IMR-90 (cell line): Measurements from ENCODE around the gene RNU6-9. TPM values are rescaled to one million over a fixed set of nuclear protein-coding genes. Genes with fewer than 3 reads are reported as not detected.

Experiments
- ATAC-seq: fragments of 200-7000 bp; cut with Tn5 transposase; 2 replicates; pipeline ENCODE4 v1.9.1; 2020; ENCODE audit warnings: low read depth, mild to moderate bottlenecking, moderate library complexity
- BruUV-seq: library from RNA; stranded (reverse); fragments of 400-500 nt; replicated peaks from 2 replicates; lab custom pipeline; 2021; lab: Mats Ljungman, UMichigan
- CTCF ChIA-PET: fragments of 300-600 bp; formaldehyde crosslinking; extraction: SDS; loops from one replicate; lab custom pipeline; 2021; ENCODE audit warnings: antibody characterized with exemption; lab: Yijun Ruan, JAX
- POLR2A ChIA-PET: fragments of 300-600 bp; sonication (Branson Sonifier 250); formaldehyde crosslinking; loops from one replicate; lab custom pipeline; 2022; ENCODE audit warnings: antibody characterized with exemption; ENCODE audit not compliant: unreplicated experiment; lab: Charles Lee
- DNase-seq: peaks from one replicate; pipeline ENCODE4 v3.0.0; 2013
- H2AFZ ChIP-seq: replicated peaks from 2 replicates; pipeline ENCODE3; 2013; ENCODE audit warnings: low read length, mild to moderate bottlenecking; ENCODE audit not compliant: poor library complexity
- H2AK5ac ChIP-seq: 2 replicates; pipeline ENCODE4 v1.6.1; 2013; ENCODE audit warnings: low read depth, low read length, inconsistent platforms
- H2AK9ac ChIP-seq: replicated peaks from 2 replicates; pipeline ENCODE3; 2013; ENCODE audit warnings: mild to moderate bottlenecking, low read depth, low read length, moderate library complexity; ENCODE audit not compliant: poor library complexity
- H2BK120ac ChIP-seq: 2 replicates; pipeline ENCODE4 v1.6.1; 2013; ENCODE audit warnings: low read depth, low read length, inconsistent platforms
- H2BK15ac ChIP-seq: 3 replicates; pipeline ENCODE4 v1.6.1; 2013; ENCODE audit warnings: low read depth, low read length, inconsistent platforms
- H2BK20ac ChIP-seq: 2 replicates; pipeline ENCODE4 v1.6.1; 2013; ENCODE audit warnings: low read depth, mild to moderate bottlenecking, inconsistent platforms, low read length, moderate library complexity
- H2BK5ac ChIP-seq: 2 replicates; pipeline ENCODE4 v1.6.1; 2013; ENCODE audit warnings: mild to moderate bottlenecking, low read depth, low read length, inconsistent platforms; ENCODE audit not compliant: poor library complexity, severe bottlenecking
- H3K14ac ChIP-seq: replicated peaks from 2 replicates; pipeline ENCODE4 v1.6.1; 2013; ENCODE audit warnings: low read depth, low read length, inconsistent platforms
- H3K18ac ChIP-seq: 2 replicates; pipeline ENCODE4 v1.6.1; 2013; ENCODE audit warnings: low read depth, low read length, control low read depth
- H3K23ac ChIP-seq: 2 replicates; pipeline ENCODE4 v1.6.1; 2013; ENCODE audit warnings: low read depth, low read length, inconsistent platforms
- H3K27ac ChIP-seq: 2 replicates; pipeline ENCODE4 v1.5.1; 2013; ENCODE audit warnings: mild to moderate bottlenecking, control low read depth, low read length; ENCODE audit not compliant: insufficient read depth
- H3K27me3 ChIP-seq: 2 replicates; pipeline ENCODE4 v1.6.1; 2013; ENCODE audit warnings: low read length; ENCODE audit not compliant: control insufficient read depth, insufficient read depth
- H3K36me3 ChIP-seq: 2 replicates; pipeline ENCODE4 v1.6.1; 2013; ENCODE audit warnings: low read length, mixed read lengths; ENCODE audit not compliant: control insufficient read depth, insufficient read depth
- H3K4ac ChIP-seq: 2 replicates; pipeline ENCODE4 v1.6.1; 2013; ENCODE audit warnings: low read depth, low read length, inconsistent platforms
- H3K4me1 ChIP-seq: 2 replicates; pipeline ENCODE4 v1.6.1; 2013; ENCODE audit warnings: low read length, mixed read lengths; ENCODE audit not compliant: control insufficient read depth, insufficient read depth
- H3K4me2 ChIP-seq: 2 replicates; pipeline ENCODE4 v1.6.1; 2013; ENCODE audit warnings: low read depth, mild to moderate bottlenecking, control low read depth, low read length, moderate library complexity
- H3K4me3 ChIP-seq: 2 replicates; pipeline ENCODE4 v1.5.1; 2013; ENCODE audit warnings: low read depth, mild to moderate bottlenecking, control low read depth, low read length, moderate library complexity; ENCODE audit not compliant: insufficient read depth
- H3K56ac ChIP-seq: 2 replicates; pipeline ENCODE4 v1.6.1; 2013; ENCODE audit warnings: low read length, inconsistent platforms; ENCODE audit not compliant: insufficient read depth; ENCODE audit errors: extremely low read depth
- H3K79me1 ChIP-seq, 2 experiments: 2 replicates each; pipeline ENCODE4 v1.6.1; 2013; ENCODE audit warnings: low read length in 2 of 2, inconsistent platforms in 1 of 2, low read depth in 1 of 2
- H3K9ac ChIP-seq: 2 replicates; pipeline ENCODE4 v1.6.1; 2013; ENCODE audit warnings: low read depth, low read length, control low read depth
- H3K9me1 ChIP-seq: 2 replicates; pipeline ENCODE4 v1.6.1; 2013; ENCODE audit warnings: low read length, inconsistent platforms; ENCODE audit not compliant: insufficient read depth
- H3K9me3 ChIP-seq: 2 replicates; pipeline ENCODE4 v1.6.1; 2013; ENCODE audit warnings: low read length; ENCODE audit not compliant: control insufficient read depth, insufficient read depth
- H4K20me1 ChIP-seq: 2 replicates; pipeline ENCODE4 v1.6.1; 2013; ENCODE audit warnings: low read length, inconsistent platforms; ENCODE audit not compliant: insufficient read depth
- H4K5ac ChIP-seq: 2 replicates; pipeline ENCODE4 v1.6.1; 2013; ENCODE audit warnings: mild to moderate bottlenecking, low read depth, low read length, control low read depth
- H4K8ac ChIP-seq, 2 experiments: 2 replicates each; pipeline ENCODE4 v1.6.1; 2013; ENCODE audit warnings: low read depth in 2 of 2, low read length in 2 of 2, control low read depth in 1 of 2, inconsistent platforms in 1 of 2
- H4K91ac ChIP-seq: 2 replicates; pipeline ENCODE4 v1.6.1; 2013; ENCODE audit warnings: low read depth, low read length, inconsistent platforms; ENCODE audit not compliant: insufficient read depth
- BHLHE40 ChIP-seq: fragments of 150-350 bp; IDR thresholded peaks from 2 replicates; pipeline ENCODE4 v1.6.1; 2016; ENCODE audit warnings: mild to moderate bottlenecking, low read depth, low read length
- CEBPB ChIP-seq: IDR thresholded peaks from 2 replicates; pipeline ENCODE4 v1.6.1; 2012; ENCODE audit warnings: low read depth, low read length, improper control_type of control experiment
- CHD1 ChIP-seq: IDR thresholded peaks from 2 replicates; pipeline ENCODE4 v1.6.1; 2012; ENCODE audit warnings: low read depth, low read length, improper control_type of control experiment
- CTCF ChIP-seq: conservative IDR thresholded peaks from 2 replicates; pipeline ENCODE4 v1.5.1; 2012; ENCODE audit warnings: mild to moderate bottlenecking, low read depth, low read length, improper control_type of control experiment
- ELK1 ChIP-seq: fragments of 150-350 bp; IDR thresholded peaks from 2 replicates; pipeline ENCODE4 v1.6.1; 2016; ENCODE audit warnings: low read depth, mild to moderate bottlenecking, low read length, moderate library complexity, borderline replicate concordance
- FOS ChIP-seq: fragments of 150-350 bp; IDR thresholded peaks from 2 replicates; pipeline ENCODE4 v1.6.1; 2016; ENCODE audit warnings: low read depth, low read length
- MAFK ChIP-seq: IDR thresholded peaks from 2 replicates; pipeline ENCODE4 v1.6.1; 2012; ENCODE audit warnings: low read depth, low read length, improper control_type of control experiment
- MAZ ChIP-seq: IDR thresholded peaks from 2 replicates; pipeline ENCODE4 v1.6.1; 2012; ENCODE audit warnings: low read depth, mild to moderate bottlenecking, low read length, improper control_type of control experiment, moderate library complexity, borderline replicate concordance
- MXI1 ChIP-seq: IDR thresholded peaks from 2 replicates; pipeline ENCODE4 v1.6.1; 2012; ENCODE audit warnings: low read depth, mild to moderate bottlenecking, low read length, moderate library complexity, borderline replicate concordance
- NFE2L2 ChIP-seq: fragments of 150-350 bp; IDR thresholded peaks from 2 replicates; pipeline ENCODE4 v1.6.1; 2016; ENCODE audit warnings: low read depth, mild to moderate bottlenecking, low read length
- POLR2A ChIP-seq: IDR thresholded peaks from 2 replicates; pipeline ENCODE4 v1.6.1; 2012; ENCODE audit warnings: mild to moderate bottlenecking, low read depth, low read length
- RAD21 ChIP-seq: IDR thresholded peaks from 2 replicates; pipeline ENCODE4 v1.6.1; 2012; ENCODE audit warnings: low read length, improper control_type of control experiment
- RCOR1 ChIP-seq: IDR thresholded peaks from 2 replicates; pipeline ENCODE4 v1.6.1; 2012; ENCODE audit warnings: mild to moderate bottlenecking, low read length, improper control_type of control experiment; ENCODE audit not compliant: insufficient replicate concordance
- RFX5 ChIP-seq: IDR thresholded peaks from 2 replicates; pipeline ENCODE4 v1.8.0; 2012; ENCODE audit warnings: low read depth, mild to moderate bottlenecking, low read length, moderate library complexity
- SMC3 ChIP-seq: fragments of 150-350 bp; IDR thresholded peaks from 2 replicates; pipeline ENCODE4 v1.6.1; 2016; ENCODE audit warnings: low read depth, mild to moderate bottlenecking, antibody characterized with exemption, low read length, moderate library complexity
- USF2 ChIP-seq: fragments of 150-350 bp; IDR thresholded peaks from 2 replicates; pipeline ENCODE4 v1.6.1; 2017; ENCODE audit warnings: mild to moderate bottlenecking, antibody characterized with exemption, low read length, low read depth
- WGBS, 2 experiments: methylation state at CpG; one replicate each; pipeline versions ENCODE4 v1.1.5 to v1.1.7; 2013; ENCODE audit warnings: missing lambda C conversion rate in 2 of 2; ENCODE audit not compliant: insufficient read length in 1 of 2; ENCODE audit errors: extremely low coverage in 2 of 2; 5-methylcytosine and 5-hydroxymethylcytosine counted together
- dilution Hi-C: fragments of 300-500 bp; cut with HindIII; formaldehyde crosslinking; loops from one replicate; pipeline ENCODE4 v1.14.3; 2018; ENCODE audit warnings: low sequenced_read_pairs; ENCODE audit not compliant: unreplicated experiment
- in situ Hi-C: fragments of 300-500 bp; cut with MboI; formaldehyde crosslinking; loops from 3 replicates; pipeline ENCODE4 v1.14.3; 2019; ENCODE audit warnings: low sequenced_read_pairs, inconsistent platforms, mixed read lengths
- intact Hi-C: fragments of 100-400 bp; cut with micrococcal nuclease; formaldehyde crosslinking; loops from 2 replicates; pipeline ENCODE4 v1.10.0; 2022
- polyA plus RNA-seq, 3 experiments: library from polyadenylated mRNA; depleted of rRNA; stranded (reverse); fragments of >200 nt; gene quantifications; 2 replicates each; pipeline ENCODE4 v1.2.3, GENCODE V29; 2012; ENCODE audit warnings: low replicate concordance in 1 of 3
- total RNA-seq: library from RNA; depleted of rRNA; stranded (reverse); fragments of >200 nt; gene quantifications from 2 replicates; pipeline ENCODE4 v1.2.3, GENCODE V29; 2012

The RNU6-9 gene
- total and polyA plus RNA-seq, 2 of the 4 experiments (the other 2 are of a cell fraction), result not detected

DNA sequence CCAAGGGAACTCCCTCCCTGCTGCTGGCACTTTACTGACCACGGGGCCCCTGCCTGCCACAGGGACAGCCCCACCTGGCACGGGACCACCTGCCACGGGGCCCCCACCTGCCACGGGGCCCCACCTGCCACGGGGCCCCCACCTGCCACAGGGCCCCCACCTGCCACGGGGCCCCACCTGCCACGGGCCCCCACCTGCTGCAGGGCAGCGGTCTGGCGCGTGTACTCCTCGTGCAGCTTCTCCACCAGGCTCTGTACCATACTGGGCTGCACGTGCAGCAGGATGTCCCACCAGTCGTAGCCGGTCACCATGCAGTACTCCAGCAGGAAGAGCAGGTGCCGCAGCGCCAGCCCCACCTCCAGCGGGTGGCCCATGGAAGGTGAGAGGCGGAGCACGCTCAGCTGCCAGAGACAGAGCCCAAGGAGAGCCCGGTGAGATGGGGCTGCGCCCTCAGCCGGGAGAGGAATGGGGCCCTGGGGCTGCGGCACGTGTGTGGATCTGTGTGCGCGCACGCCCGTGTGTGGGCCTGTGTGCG lies 16.4 kb upstream of the RNU6-9 start:
- Histone ChIP-seq H2AK5ac (no peak overlapping the region), H2BK120ac (no peak overlapping the region), H2AFZ (no peak overlapping the region), H3K56ac (no peak overlapping the region), H3K4ac (no peak overlapping the region), H2BK15ac (no peak overlapping the region), H3K27ac (no peak overlapping the region), H2BK5ac (no peak overlapping the region), H4K20me1 (peaks cover 11% of the 10 kb centered on the region), H3K36me3 (peaks cover 50% of the 10 kb centered on the region), H4K5ac (no peak overlapping the region), H3K18ac (no peak overlapping the region), H2BK20ac (no peak overlapping the region), H3K79me1 (no peaks in the 10 kb centered on the region), H3K4me2 (no peak overlapping the region), H4K91ac (no peak overlapping the region), H3K14ac (no peak overlapping the region), H3K9ac (no peak overlapping the region), H3K27me3 (no peaks in the 10 kb centered on the region), H3K9me3 (no peaks in the 10 kb centered on the region), H3K23ac (no peak overlapping the region), H2AK9ac (no peak overlapping the region), H3K4me3 (no peak overlapping the region), H4K8ac (no peak overlapping the region), H3K4me1 (no peaks in the 10 kb centered on the region), H3K9me1 (no peaks in the 10 kb centered on the region)
- in situ Hi-C loops (no loop called here), intact Hi-C loops (no loop called here), dilution Hi-C loops (no loop called here)
- TF ChIP-seq SMC3, result no peak
- no peak for TF ChIP-seq NFE2L2
- no peak for TF ChIP-seq POLR2A
- TF ChIP-seq RCOR1, result no peak
- no peak for TF ChIP-seq CTCF
- no peak for TF ChIP-seq MAFK
- TF ChIP-seq CEBPB, result no peak
- TF ChIP-seq CHD1, result no peak
- TF ChIP-seq FOS, result no peak
- no peak for TF ChIP-seq RAD21
- TF ChIP-seq ELK1, result no peak
- TF ChIP-seq MXI1, result no peak
- TF ChIP-seq USF2, result no peak
- TF ChIP-seq BHLHE40, result no peak
- TF ChIP-seq RFX5, result no peak
- no peak for TF ChIP-seq MAZ
- no TSS peak for BruUV-seq
- ATAC-seq (no peak), DNase-seq (no peak)
- ChIA-PET CTCF (no interaction called here), POLR2A (no interaction called here)
- 93% methylated on average over 22 of the region's 29 CpGs; no CpG with 5 or more reads in 1 of the 2 experiments for WGBS, 2 experiments
